Mesendoderm (in vitro differentiated cells): Measurements from ENCODE around the gene FREM1.

Experiments
- DNase-seq: peaks from one replicate; pipeline ENCODE4 v3.0.0; 2013
- H2AK5ac ChIP-seq: 2 replicates; pipeline ENCODE4 v1.6.1; 2013; ENCODE audit warnings: low read length, inconsistent platforms
- H2BK120ac ChIP-seq: 2 replicates; pipeline ENCODE4 v1.6.1; 2013; ENCODE audit warnings: low read depth, mild to moderate bottlenecking, low read length, moderate library complexity, mixed read lengths
- H2BK15ac ChIP-seq: replicated peaks from 2 replicates; pipeline ENCODE4 v1.6.1; 2013; ENCODE audit warnings: low read depth, mild to moderate bottlenecking, moderate library complexity
- H2BK5ac ChIP-seq: 2 replicates; pipeline ENCODE4 v1.6.1; 2013; ENCODE audit warnings: low read length, inconsistent platforms
- H3K18ac ChIP-seq: 2 replicates; pipeline ENCODE4 v1.6.1; 2013; ENCODE audit warnings: mild to moderate bottlenecking, low read length, mixed read lengths
- H3K23ac ChIP-seq: one replicate; pipeline ENCODE4 v1.6.1; 2013; ENCODE audit warnings: low read length
- H3K27ac ChIP-seq: 2 replicates; pipeline ENCODE4 v1.5.1; 2013; ENCODE audit warnings: low read depth, mild to moderate bottlenecking, inconsistent platforms, low read length, moderate library complexity
- H3K27me3 ChIP-seq: 2 replicates; pipeline ENCODE4 v1.6.1; 2013; ENCODE audit warnings: low read length, control low read depth, mild to moderate bottlenecking, inconsistent platforms; ENCODE audit not compliant: insufficient read depth, poor library complexity
- H3K36me3 ChIP-seq: 2 replicates; pipeline ENCODE4 v1.6.1; 2013; ENCODE audit warnings: low read length, inconsistent platforms; ENCODE audit not compliant: control insufficient read depth, insufficient read depth
- H3K4ac ChIP-seq: one replicate; pipeline ENCODE4 v1.6.1; 2013; ENCODE audit warnings: low read depth, mild to moderate bottlenecking, low read length, moderate library complexity
- H3K4me1 ChIP-seq: 2 replicates; pipeline ENCODE4 v1.6.1; 2013; ENCODE audit warnings: low read depth, low read length, inconsistent platforms; ENCODE audit not compliant: control insufficient read depth
- H3K4me2 ChIP-seq: 2 replicates; pipeline ENCODE4 v1.6.1; 2013; ENCODE audit warnings: low read length
- H3K4me3 ChIP-seq: 2 replicates; pipeline ENCODE4 v1.5.1; 2013; ENCODE audit warnings: mild to moderate bottlenecking, low read length
- H3K56ac ChIP-seq: one replicate; pipeline ENCODE4 v1.6.1; 2013; ENCODE audit warnings: low read length
- H3K79me1 ChIP-seq: 2 replicates; pipeline ENCODE4 v1.6.1; 2013; ENCODE audit warnings: low read length, inconsistent platforms
- H3K79me2 ChIP-seq: 2 replicates; pipeline ENCODE4 v1.6.1; 2013; ENCODE audit warnings: mild to moderate bottlenecking, low read length; ENCODE audit not compliant: control insufficient read depth, insufficient read depth
- H3K9ac ChIP-seq: 2 replicates; pipeline ENCODE4 v1.6.1; 2013; ENCODE audit warnings: low read length, inconsistent platforms
- H4K5ac ChIP-seq: one replicate; pipeline ENCODE4 v1.6.1; 2013; ENCODE audit warnings: low read length
- H4K8ac ChIP-seq: one replicate; pipeline ENCODE4 v1.6.1; 2013; ENCODE audit warnings: low read depth, mild to moderate bottlenecking, control low read depth, low read length, moderate library complexity
- WGBS: extraction: QIAGEN DNeasy Blood & Tissue Kit; methylation state at CpG from one replicate; pipeline ENCODE4 v1.1.7; 2013; ENCODE audit warnings: low lambda C conversion rate, missing lambda C conversion rate; ENCODE audit not compliant: insufficient coverage; ENCODE audit errors: extremely low coverage; 5-methylcytosine and 5-hydroxymethylcytosine counted together

Gene FREM1

DNA sequence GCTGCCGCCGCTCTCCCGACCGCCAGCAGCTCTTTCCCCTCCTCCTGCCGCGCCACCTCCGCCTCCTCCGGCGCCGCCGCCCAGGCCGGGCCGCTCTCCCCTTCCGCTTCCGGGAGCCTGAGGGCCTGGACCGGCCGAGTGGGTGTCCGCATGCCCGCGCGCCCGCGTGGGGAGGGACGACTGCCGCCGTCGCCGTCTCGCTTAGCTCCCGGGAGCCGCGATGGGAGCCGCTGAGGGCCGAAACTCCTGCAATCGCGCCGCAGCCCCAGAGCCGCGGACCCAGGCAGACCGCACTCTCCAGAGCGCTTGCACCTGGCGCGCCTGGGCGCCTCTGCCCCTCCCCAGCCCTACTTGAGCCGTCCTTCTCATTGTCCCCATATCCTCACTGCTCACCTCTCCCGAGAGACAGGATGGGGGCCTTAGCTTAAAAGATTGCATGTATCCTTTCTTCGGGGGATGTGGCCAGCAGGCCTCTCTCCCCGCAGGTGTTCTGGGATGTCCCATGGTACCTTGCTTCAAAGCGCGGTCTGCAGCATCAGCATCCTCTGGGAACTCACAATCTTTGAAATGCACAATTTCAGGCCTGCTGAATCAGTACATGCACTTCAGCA, 216.9 kb downstream of the FREM1 start, which contains the start of gene ZDHHC21:
TSS of gene ZDHHC21 (minus strand) at position 182 of the 611 bp plus-strand sequence. CDS start 19,092 bp downstream, outside the sequence.
- H3K4me1 ChIP-seq: no peaks in the 10 kb centered on the region
- peak within 1 kb of the TSS; percentile 82 for H3K4me2 ChIP-seq
- H3K79me2 ChIP-seq: peaks cover 1% of the 10 kb centered on the region
- no peak within 1 kb of the TSS for H4K5ac ChIP-seq
- H2AK5ac ChIP-seq: no peak within 1 kb of the TSS
- H3K79me1 ChIP-seq: no peaks in the 10 kb centered on the region
- no peak within 1 kb of the TSS for H3K4ac ChIP-seq
- H2BK5ac ChIP-seq: no peak within 1 kb of the TSS
- no peak within 1 kb of the TSS for H4K8ac ChIP-seq
- H2BK15ac ChIP-seq: no peak within 1 kb of the TSS
- WGBS: no CpG with 5 or more reads among the region's 50 CpGs
- H3K27ac ChIP-seq: peak within 1 kb of the TSS; percentile 32
- H2BK120ac ChIP-seq: no peak within 1 kb of the TSS
- peak within 1 kb of the TSS; percentile 54 for H3K18ac ChIP-seq
- no peaks in the 10 kb centered on the region for H3K27me3 ChIP-seq
- DNase-seq: peak; percentile 74
- peak within 1 kb of the TSS; percentile 45 for H3K4me3 ChIP-seq
- H3K36me3 ChIP-seq: peaks cover 3% of the 10 kb centered on the region
- peak within 1 kb of the TSS; percentile 85 for H3K56ac ChIP-seq
- H3K23ac ChIP-seq: no peak within 1 kb of the TSS
- peak within 1 kb of the TSS; percentile 72 for H3K9ac ChIP-seq

DNA sequence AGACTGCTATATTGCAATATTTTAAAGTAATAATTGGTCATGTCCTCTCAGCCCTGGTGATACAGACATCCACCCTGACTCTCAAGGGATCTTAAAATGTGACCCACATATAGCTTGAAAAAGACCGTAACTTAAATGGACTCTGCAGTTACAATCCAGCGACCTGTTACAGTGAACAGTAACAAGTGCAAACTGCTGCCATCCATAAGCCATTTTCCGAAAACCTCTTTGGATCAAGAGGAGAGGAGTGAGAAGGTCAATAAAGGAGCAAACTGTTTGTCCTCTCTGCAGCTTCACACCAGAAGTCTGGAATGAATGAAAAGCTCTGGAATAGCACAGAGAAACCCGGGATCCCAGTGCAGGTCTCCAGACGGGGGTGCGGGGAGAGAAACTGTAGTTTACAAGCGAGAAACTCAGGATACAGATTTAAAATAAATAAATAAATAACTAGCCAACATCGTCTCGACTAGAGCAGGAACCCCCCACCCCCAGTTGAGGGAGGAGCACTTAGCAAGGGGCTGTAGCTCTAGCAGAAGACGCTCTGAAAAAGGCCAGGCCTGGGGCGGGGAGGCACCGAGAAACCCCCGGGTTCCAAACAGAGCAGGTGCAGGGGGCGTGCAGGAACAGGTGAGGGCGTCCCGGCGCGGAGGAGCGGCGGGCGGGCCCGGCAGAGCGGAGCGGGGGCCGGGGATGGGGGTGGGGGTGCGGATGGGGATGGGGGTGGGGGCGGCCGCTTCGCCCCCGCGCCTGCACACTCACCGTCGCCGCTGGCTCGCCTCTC, 217.6 kb downstream of the FREM1 start:
- Histone ChIP-seq H3K79me2 (peaks cover 1% of the 10 kb centered on the region), H3K4ac (no peak overlapping the region), H3K23ac (no peak overlapping the region), H3K27ac (peak overlapping the region; percentile 32), H3K9ac (peak overlapping the region; percentile 72), H3K27me3 (no peaks in the 10 kb centered on the region), H3K18ac (peak overlapping the region; percentile 54), H4K8ac (no peak overlapping the region), H2AK5ac (no peak overlapping the region), H2BK5ac (no peak overlapping the region), H3K4me3 (peak overlapping the region; percentile 35), H3K56ac (peak overlapping the region; percentile 85), H2BK15ac (no peak overlapping the region), H4K5ac (no peak overlapping the region), H3K4me2 (peak overlapping the region; percentile 27), H2BK120ac (no peak overlapping the region), H3K36me3 (peaks cover 3% of the 10 kb centered on the region), H3K4me1 (no peaks in the 10 kb centered on the region), H3K79me1 (no peaks in the 10 kb centered on the region)
- WGBS: no CpG with 5 or more reads among the region's 35 CpGs
- DNase-seq: peak; percentile 54

DNA sequence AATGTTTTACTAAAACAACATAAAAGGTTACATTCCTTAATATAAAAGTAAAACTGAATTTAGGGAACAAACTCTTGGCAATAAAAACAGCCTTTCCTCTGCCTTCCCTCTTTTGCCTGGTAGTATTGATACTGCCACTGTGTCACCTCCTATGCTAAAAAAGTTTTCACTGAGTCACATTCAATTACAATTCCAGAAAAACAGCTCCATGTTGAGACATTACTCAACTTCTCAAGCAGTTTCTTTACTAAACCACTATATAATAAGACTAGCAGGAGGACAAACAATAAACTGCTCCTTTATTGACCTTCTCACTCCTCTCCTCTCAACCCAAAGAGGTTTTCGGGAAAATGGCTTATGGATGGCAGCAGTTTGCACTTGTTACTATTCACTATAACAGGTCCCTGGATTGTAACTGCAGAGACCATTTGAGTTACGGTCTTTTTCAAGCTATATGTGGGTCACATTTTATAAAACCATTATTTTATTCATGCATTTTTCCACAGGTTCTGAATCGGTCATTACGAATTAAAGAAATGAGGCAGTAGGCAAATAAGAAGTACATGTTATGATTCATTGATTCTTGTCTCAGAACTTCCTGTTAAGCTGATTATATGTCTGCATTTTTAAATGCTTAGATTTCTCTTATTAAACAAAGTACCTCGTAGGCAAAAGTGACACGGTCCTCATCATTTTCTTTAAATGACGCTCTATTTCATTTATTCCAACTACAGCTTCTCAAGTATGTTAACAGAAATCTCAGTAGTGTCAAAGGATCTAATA, 219.1 kb downstream of the FREM1 start:
- H3K4me3 ChIP-seq: no peak overlapping the region
- DNase-seq: no peak
- peaks cover 3% of the 10 kb centered on the region for H3K36me3 ChIP-seq
- H3K56ac ChIP-seq: no peak overlapping the region
- no peak overlapping the region for H2BK120ac ChIP-seq
- no peaks in the 10 kb centered on the region for H3K4me1 ChIP-seq
- no peak overlapping the region for H3K27ac ChIP-seq
- H3K9ac ChIP-seq: no peak overlapping the region
- no peak overlapping the region for H4K5ac ChIP-seq
- H3K4ac ChIP-seq: no peak overlapping the region
- no peaks in the 10 kb centered on the region for H3K79me1 ChIP-seq
- no CpG with 5 or more reads among the region's 7 CpGs for WGBS
- no peak overlapping the region for H3K18ac ChIP-seq
- no peak overlapping the region for H2AK5ac ChIP-seq
- no peak overlapping the region for H3K23ac ChIP-seq
- no peak overlapping the region for H2BK15ac ChIP-seq
- H3K4me2 ChIP-seq: no peak overlapping the region
- no peak overlapping the region for H4K8ac ChIP-seq
- H3K27me3 ChIP-seq: no peaks in the 10 kb centered on the region
- peaks cover 1% of the 10 kb centered on the region for H3K79me2 ChIP-seq
- H2BK5ac ChIP-seq: no peak overlapping the region

DNA sequence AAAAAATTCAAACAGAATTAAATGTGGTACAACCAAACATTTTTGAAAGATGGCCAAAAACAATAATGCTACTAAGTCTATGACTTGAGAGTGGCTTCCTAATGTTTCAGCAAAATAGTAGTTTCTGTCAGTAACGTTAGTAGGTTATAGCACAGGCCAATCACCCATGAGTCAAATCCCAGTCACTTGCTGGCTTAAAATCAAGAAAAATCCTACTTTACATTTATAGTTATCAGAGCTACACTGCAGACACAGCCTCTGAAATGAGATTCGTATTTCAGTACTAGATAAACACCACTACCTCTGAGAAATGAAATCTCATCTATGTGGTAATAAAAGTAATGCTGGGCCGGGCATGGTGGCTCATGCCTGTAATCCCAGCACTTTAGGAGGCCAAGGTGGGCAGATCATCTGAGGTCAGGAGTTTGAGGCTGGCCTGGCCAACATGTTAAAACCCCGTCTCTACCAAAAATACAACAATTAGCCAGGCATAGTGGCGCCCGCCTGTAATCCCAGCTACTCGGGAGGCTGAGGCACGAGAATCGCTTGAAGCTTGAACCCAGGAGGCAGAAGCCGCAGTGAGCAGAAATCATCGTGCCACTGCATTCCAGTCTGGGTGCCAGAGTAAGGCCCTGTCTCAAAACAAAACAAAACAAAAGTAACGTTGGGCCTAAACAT, 223.0 kb downstream of the FREM1 start:
- H3K9ac ChIP-seq: no peak overlapping the region
- no peaks in the 10 kb centered on the region for H3K79me1 ChIP-seq
- H3K4me2 ChIP-seq: no peak overlapping the region
- no peak overlapping the region for H3K18ac ChIP-seq
- H3K4ac ChIP-seq: no peak overlapping the region
- no peak overlapping the region for H2AK5ac ChIP-seq
- no peak overlapping the region for H2BK5ac ChIP-seq
- no peaks in the 10 kb centered on the region for H3K79me2 ChIP-seq
- H3K23ac ChIP-seq: no peak overlapping the region
- no peaks in the 10 kb centered on the region for H3K36me3 ChIP-seq
- no peak overlapping the region for H3K56ac ChIP-seq
- no peak overlapping the region for H2BK15ac ChIP-seq
- H3K27ac ChIP-seq: no peak overlapping the region
- no CpG with 5 or more reads among the region's 12 CpGs for WGBS
- no peak overlapping the region for H4K5ac ChIP-seq
- no peak for DNase-seq
- H3K4me3 ChIP-seq: no peak overlapping the region
- no peak overlapping the region for H4K8ac ChIP-seq
- no peaks in the 10 kb centered on the region for H3K27me3 ChIP-seq
- H3K4me1 ChIP-seq: no peaks in the 10 kb centered on the region
- no peak overlapping the region for H2BK120ac ChIP-seq

DNA sequence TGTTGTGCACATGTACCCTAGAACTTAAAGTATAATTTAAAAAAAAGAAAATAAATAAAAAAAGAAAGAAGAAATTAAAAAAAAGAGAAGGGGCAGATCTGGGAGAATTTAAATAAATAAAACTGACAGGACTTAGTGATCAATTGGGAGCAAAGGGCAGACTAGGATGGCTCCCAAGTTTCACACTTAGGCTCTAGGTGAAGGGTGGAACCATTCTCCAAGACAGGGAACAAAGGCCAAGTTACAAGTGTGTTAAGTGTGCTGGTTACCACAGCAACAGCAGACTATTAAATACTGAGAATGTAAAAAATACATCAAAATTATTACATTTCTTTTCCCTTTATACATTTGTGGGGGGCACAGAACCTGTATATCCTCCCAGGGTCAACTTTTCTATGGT, 224.1 kb downstream of the FREM1 start:
- no peak overlapping the region for H3K4ac ChIP-seq
- no peak for DNase-seq
- H2BK15ac ChIP-seq: no peak overlapping the region
- H3K4me1 ChIP-seq: no peaks in the 10 kb centered on the region
- no peak overlapping the region for H3K56ac ChIP-seq
- H2AK5ac ChIP-seq: no peak overlapping the region
- H3K36me3 ChIP-seq: no peaks in the 10 kb centered on the region
- H3K9ac ChIP-seq: no peak overlapping the region
- no peak overlapping the region for H2BK5ac ChIP-seq
- H2BK120ac ChIP-seq: no peak overlapping the region
- no peak overlapping the region for H3K4me3 ChIP-seq
- H4K8ac ChIP-seq: no peak overlapping the region
- H3K79me2 ChIP-seq: peaks cover 2% of the 10 kb centered on the region
- H3K23ac ChIP-seq: no peak overlapping the region
- no peak overlapping the region for H3K27ac ChIP-seq
- H4K5ac ChIP-seq: no peak overlapping the region
- no peak overlapping the region for H3K18ac ChIP-seq
- no peak overlapping the region for H3K4me2 ChIP-seq
- peaks cover 2% of the 10 kb centered on the region for H3K79me1 ChIP-seq
- H3K27me3 ChIP-seq: no peaks in the 10 kb centered on the region
